HTR-8/SVneo (cell line): ENCODE measurements around the gene MAFG.
A peak's percentile ranks its signal among the peaks of the same experiment; 100 is the strongest.
"Not testable (repeated sequence)": the region's sequence is repeated elsewhere in the genome, so short reads cannot be mapped to it uniquely, and the experiment has no call there.

Source experiments
- DNase-seq: peaks from one replicate; pipeline ENCODE4 v3.0.0; 2011; ENCODE audit warnings: low spot score, mixed read lengths; ENCODE audit not compliant: insufficient read length
- FAIRE-seq: peaks from 2 replicates; lab custom pipeline; 2011; peaks lifted over from hg19 to GRCh38; lab: Jason Lieb, UNC

The MAFG gene

DNA sequence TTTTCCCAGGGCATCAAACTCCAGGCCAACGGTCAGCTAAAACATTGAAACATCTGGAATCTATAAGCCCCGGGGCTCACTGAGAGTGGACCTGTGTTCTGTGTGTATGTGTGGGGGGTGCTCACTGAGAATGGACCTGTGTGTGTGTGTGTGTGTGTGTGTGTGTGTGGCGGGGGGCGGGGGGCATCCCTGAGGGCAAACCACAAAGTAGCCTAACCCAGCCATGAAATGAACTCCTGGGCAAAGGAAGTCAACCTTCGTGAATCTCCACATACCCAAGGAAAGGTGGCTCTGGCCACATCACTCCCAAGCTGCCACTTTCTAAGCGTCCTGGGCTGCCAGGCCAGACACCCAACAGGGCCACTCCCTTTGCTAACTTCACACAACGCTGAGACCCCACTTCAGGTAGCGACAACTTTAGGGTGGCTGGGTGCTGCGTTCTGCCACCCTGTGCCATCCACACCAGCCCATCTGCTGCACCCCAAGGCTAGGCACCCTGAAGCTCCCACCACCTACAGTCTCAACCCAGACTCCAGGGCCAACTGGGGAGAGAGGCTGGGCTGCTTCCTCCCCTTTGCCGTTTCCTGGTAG is 1.6 kb downstream of the MAFG start:
- FAIRE-seq = no peak
- DNase-seq = no peak

GRCh38 chr17:81924557-81925532 is 2.7 kb downstream of the MAFG start:
- no peak for FAIRE-seq

GRCh38 chr17:81923302-81924260 is 4.0 kb downstream of the MAFG start:
- DNase-seq (no peak), FAIRE-seq (no peak)

More at GRCh38 chr17:81924557-81925532, 2.7 kb downstream of the MAFG start:
- DNase-seq = no peak

- FAIRE-seq (no peak), DNase-seq (no peak)
Measured at GRCh38 chr17:81922566-81923301, 4.8 kb downstream of the MAFG start.

DNA sequence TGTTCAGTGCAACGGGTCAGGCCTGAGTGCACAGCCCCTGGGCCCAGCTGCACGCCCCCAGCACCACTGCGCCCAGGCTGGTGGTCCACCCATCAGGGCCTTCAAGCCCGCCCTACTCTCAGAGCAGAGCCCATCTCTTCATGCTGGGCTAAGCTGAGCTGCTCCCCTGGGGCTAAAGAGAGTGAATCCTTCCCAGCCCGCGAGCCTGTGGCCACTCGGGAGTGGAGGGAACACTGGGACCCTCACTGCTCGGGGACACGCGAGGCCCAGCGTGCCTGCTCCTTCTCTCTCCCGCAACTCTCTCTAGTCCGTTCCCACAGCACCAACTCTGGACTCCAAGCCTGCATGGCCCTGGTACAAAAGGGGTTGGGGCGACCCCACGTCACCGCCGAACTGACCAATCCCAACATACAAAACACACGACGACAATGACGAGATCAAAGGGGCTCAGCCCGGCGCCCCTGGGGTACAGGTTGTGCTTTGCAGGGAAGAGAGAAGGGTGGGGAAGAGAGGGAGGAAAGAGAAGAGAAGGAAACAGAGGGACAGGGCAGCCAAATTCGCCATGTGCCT is 5.5 kb downstream of the MAFG start:
- no peak for FAIRE-seq
- no peak for DNase-seq

- FAIRE-seq (no peak), DNase-seq (no peak)
Measured at GRCh38 chr17:81921537-81921862, 6.0 kb downstream of the MAFG start.

- DNase-seq = no peak
- FAIRE-seq = no peak
Measured at GRCh38 chr17:81920612-81921536, 6.7 kb downstream of the MAFG start.

DNA sequence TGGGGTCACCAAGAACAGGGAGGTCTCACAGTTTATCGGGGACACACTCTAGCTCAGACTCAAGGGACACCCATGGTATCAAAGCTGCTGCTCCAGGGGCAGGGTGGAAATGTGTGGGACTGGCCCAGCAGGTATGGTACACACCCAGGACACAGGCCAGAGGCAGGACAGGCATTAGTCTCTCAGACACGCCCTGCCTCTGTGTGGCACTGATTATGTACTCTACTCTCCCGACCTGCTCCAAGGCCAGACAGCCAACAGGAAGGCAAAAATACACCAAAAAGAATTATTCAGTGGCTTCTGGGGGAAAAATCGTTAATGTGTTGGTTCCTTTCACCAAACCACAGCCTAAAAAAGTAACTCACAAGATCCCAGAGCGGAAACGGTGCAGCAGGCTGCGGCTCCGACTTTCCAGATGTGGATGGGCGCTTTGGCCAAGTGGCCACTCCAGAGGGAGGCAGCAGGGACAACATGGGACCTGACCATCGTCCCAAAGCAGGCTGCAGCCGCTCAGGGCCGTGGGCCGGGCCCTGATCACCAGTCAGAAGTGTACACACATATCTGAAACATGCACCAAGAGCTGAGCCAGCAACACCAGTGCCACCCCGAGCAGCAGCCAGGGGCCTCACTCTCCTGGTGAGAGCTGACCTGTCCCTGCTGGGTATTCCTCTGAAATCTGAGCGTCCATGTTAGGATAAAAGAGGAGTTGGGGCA is 8.5 kb downstream of the MAFG start:
- FAIRE-seq = peak; percentile 9
- no peak for DNase-seq

DNA sequence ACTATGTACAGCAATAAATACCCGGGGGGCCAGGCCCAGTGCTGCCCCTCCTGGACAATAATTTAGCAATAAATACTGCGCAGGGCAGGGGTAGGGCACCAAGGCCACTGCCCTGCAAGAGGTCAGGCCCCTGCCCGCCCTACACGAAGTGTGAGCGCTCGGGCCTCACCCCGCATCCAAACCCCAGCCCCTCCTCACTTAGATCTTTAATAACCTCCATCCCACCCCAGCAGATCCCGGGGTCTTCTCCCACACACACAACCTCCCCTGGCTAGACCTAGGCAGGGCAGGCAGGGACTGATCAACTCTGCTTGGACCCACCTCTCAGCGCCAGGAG is 9.2 kb downstream of the MAFG start:
- not testable (repeated sequence) for DNase-seq, FAIRE-seq

GRCh38 chr17:81917565-81918332 is 9.8 kb downstream of the MAFG start, which contains the start of gene SIRT7:
SIRT7 (minus strand) TSS chr17:81918176; CDS start chr17:81918131, 45 bp downstream.
- DNase-seq (peak; percentile 92), FAIRE-seq (no peak)

GRCh38 chr17:81916234-81917001 is 11.1 kb downstream of the MAFG start:
- FAIRE-seq (no peak), DNase-seq (no peak)

DNA sequence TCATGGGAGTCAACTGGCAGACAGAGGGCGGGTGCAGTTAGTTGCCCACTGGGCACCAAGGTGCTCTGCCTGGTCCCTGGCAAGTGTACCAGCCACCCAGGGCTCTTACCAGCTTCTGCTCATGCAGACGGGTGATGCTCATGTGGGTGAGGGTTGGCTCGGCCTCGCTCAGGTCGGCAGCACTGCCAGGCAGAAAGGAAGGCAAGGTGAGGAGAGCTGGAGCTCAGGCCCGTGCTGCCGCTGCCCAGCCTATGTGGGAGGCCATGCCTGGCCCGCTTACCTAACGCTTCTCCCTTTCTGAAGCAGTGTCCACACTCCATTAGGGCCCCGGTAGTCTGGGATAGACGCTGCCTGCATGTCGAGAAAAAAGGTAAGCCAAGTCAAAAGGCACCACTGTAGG is 12.2 kb downstream of the MAFG start:
- FAIRE-seq = no peak
- no peak for DNase-seq

DNA sequence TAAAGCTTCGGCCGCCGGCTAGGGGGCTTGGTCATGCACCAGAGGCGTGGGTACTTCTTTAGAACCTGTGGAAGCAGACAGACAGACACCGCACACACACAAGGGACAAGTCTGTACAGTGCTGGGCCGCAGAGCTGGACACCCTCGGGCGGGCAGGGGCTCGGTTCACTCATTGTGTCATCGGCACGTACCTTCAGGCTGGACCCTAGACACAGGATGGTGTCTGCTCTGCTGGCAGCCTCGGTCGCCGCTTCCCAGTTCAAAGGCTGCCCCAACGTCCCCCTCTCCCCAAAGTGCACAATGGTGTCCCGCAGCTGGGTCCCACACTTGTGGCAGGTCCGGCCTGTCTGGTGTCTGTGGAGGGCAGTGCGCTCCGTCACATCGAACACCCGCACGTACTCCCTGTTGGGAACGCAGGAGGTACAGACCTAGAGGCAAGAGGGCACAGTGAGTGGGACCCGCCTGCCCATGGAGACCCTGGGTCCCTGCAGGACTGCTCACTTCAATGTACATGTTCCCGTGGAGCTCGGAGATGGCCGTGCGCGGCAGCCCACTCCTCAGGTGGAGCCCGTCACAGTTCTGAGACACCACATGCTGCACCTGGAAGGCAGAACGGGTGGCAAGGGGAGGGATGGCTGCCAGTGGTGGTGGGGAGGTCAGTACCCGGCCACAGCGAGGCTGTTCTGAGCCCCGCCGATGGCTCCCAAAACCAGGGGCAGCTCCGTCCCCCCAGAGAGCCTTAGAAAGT is 13.3 kb downstream of the MAFG start:
- DNase-seq (no peak), FAIRE-seq (no peak)

- FAIRE-seq (no peak), DNase-seq (no peak)
Measured at GRCh38 chr17:81913394-81914102, 14.0 kb downstream of the MAFG start.
